ENCODE measurements around the gene PADI4.

- no peak for TF ChIP-seq SIN3A (IDR thresholded peaks at IDR 0.05; ENCODE audit: borderline replicate concordance, insufficient read depth, low read depth, low read length)
- no peak for TF ChIP-seq CTCF (IDR thresholded peaks at IDR 0.05)
- no peak for TF ChIP-seq TCF7L2 (IDR thresholded peaks at IDR 0.05; ENCODE audit: low read depth, low read length)
These were observed 26.2 kb upstream of the PADI4 start for GRCh38 chr1:17281775-17282181.

All from Panc1 (cell line).